SK-N-SH (cell line): ENCODE measurements around the gene MRPL27. TPM values are rescaled to one million over a fixed set of nuclear protein-coding genes. Genes with fewer than 3 reads are reported as not detected.
A peak's percentile ranks its signal among the peaks of the same experiment; 100 is the strongest.

Experiments
- CTCF ChIA-PET: fragments of 300-600, 350-600 bp; formaldehyde crosslinking; extraction: SDS; loops from one replicate; lab custom pipeline; 2021; lab: Yijun Ruan, JAX
- POLR2A ChIA-PET: fragments of 350-600 bp; sonication (Branson Sonifier 250); formaldehyde crosslinking; extraction: SDS; loops from one replicate; lab custom pipeline; 2020; ENCODE audit warnings: antibody characterized with exemption, inconsistent platforms; lab: Yijun Ruan, JAX
- DNase-seq: peaks from one replicate; pipeline ENCODE4 v3.0.0; 2012
- H2AFZ ChIP-seq: fragments of 200-600 bp; sonication (generic); 2 replicates; pipeline ENCODE4 v1.8.1; 2016; ENCODE audit warnings: antibody characterized with exemption, mild to moderate bottlenecking, low read depth
- H3F3A ChIP-seq: fragments of 200-600 bp; sonication (generic); replicated peaks from 2 replicates; pipeline ENCODE3; 2016; ENCODE audit warnings: antibody characterized with exemption, mild to moderate bottlenecking; ENCODE audit not compliant: insufficient read depth
- H3K27ac ChIP-seq, 2 experiments: fragments of 200-500 bp in 1 of 2; fragments of 200-600 bp in 1 of 2; sonication (Bioruptor generic) in 1 of 2; sonication (generic), shearing (Covaris generic) in 1 of 2; 2 replicates each; pipeline versions ENCODE4 v1.5.1 to v1.6.1; 2014 to 2016; ENCODE audit warnings: low read depth in 2 of 2, inconsistent platforms in 1 of 2, low read length in 1 of 2, mild to moderate bottlenecking in 1 of 2, mixed read lengths in 1 of 2
- H3K27me3 ChIP-seq: fragments of 200-600 bp; sonication (generic), shearing (Covaris generic); 2 replicates; pipeline ENCODE4 v1.6.1; 2016; ENCODE audit warnings: mixed run types; ENCODE audit not compliant: insufficient read depth
- H3K36me3 ChIP-seq, 2 experiments: fragments of 200-500 bp in 1 of 2; fragments of 200-600 bp in 1 of 2; sonication (Bioruptor generic) in 1 of 2; sonication (generic) in 1 of 2; replicated peaks in 1 of 2; 2 replicates each; pipeline versions ENCODE3 to v1.5.1; 2014 to 2016; ENCODE audit warnings: low read length in 1 of 2, mild to moderate bottlenecking in 1 of 2; ENCODE audit not compliant: insufficient read depth in 2 of 2, control insufficient read depth in 1 of 2
- H3K4me1 ChIP-seq, 2 experiments: fragments of 200-500 bp in 1 of 2; fragments of 200-600 bp in 1 of 2; sonication (Bioruptor generic) in 1 of 2; sonication (generic), shearing (Covaris generic) in 1 of 2; 2 replicates each; pipeline versions ENCODE4 v1.5.1 to v1.6.1; 2014 to 2016; ENCODE audit warnings: low read depth in 1 of 2, low read length in 1 of 2, mixed run types in 1 of 2; ENCODE audit not compliant: insufficient read depth in 2 of 2, control insufficient read depth in 1 of 2
- H3K4me2 ChIP-seq: fragments of 200-600 bp; sonication (generic), shearing (Covaris generic); 2 replicates; pipeline ENCODE4 v1.6.1; 2017; ENCODE audit warnings: mixed run types
- H3K4me3 ChIP-seq, 2 experiments: fragments of 200-500 bp in 1 of 2; fragments of 200-600 bp in 1 of 2; sonication (Bioruptor generic) in 1 of 2; sonication (generic), shearing (Covaris generic) in 1 of 2; 2 replicates each; pipeline versions ENCODE4 v1.5.1 to v1.8.1; 2014 to 2016; ENCODE audit warnings: low read depth in 2 of 2, inconsistent platforms in 1 of 2, low read length in 1 of 2, mild to moderate bottlenecking in 1 of 2, mixed read lengths in 1 of 2, moderate library complexity in 1 of 2
- H3K79me2 ChIP-seq: fragments of 200-600 bp; sonication (generic); 2 replicates; pipeline ENCODE4 v1.8.1; 2017; ENCODE audit warnings: mild to moderate bottlenecking; ENCODE audit not compliant: insufficient read depth
- H3K9ac ChIP-seq: fragments of 200-600 bp; sonication (generic); 2 replicates; pipeline ENCODE4 v1.6.1; 2017; ENCODE audit warnings: mixed run types
- H3K9me2 ChIP-seq: fragments of 200-600 bp; sonication (generic); 2 replicates; pipeline ENCODE4 v1.6.1; 2017; ENCODE audit warnings: mixed run types
- H3K9me3 ChIP-seq: fragments of 200-600 bp; sonication (generic); 2 replicates; pipeline ENCODE4 v1.6.1; 2017; ENCODE audit warnings: mixed run types, mild to moderate bottlenecking, moderate library complexity
- H4K20me1 ChIP-seq: fragments of 200-600 bp; sonication (generic); 2 replicates; pipeline ENCODE4 v1.6.1; 2017; ENCODE audit warnings: mild to moderate bottlenecking, mixed run types; ENCODE audit not compliant: insufficient read depth
- CHD2 ChIP-seq: fragments of 150-350 bp; IDR thresholded peaks from 2 replicates; pipeline ENCODE4 v1.6.1; 2018; ENCODE audit warnings: low read length; ENCODE audit not compliant: partially characterized antibody
- EP300 ChIP-seq, 2 experiments: IDR thresholded peaks; 2 replicates each; pipeline versions ENCODE4 v1.4.0 to v1.6.1; 2012; ENCODE audit warnings: borderline replicate concordance in 1 of 2, low read depth in 1 of 2, low read length in 1 of 2
- EZH2phosphoT487 ChIP-seq: fragments of 200-600 bp; sonication (generic); IDR thresholded peaks from 2 replicates; pipeline ENCODE4 v1.6.1; 2017; ENCODE audit warnings: low read depth, mixed run types, mild to moderate bottlenecking, antibody characterized with exemption, moderate library complexity, borderline replicate concordance
- FOSL2 ChIP-seq: IDR thresholded peaks from 2 replicates; pipeline ENCODE4 v1.4.0; 2012; ENCODE audit warnings: low read depth, mild to moderate bottlenecking, moderate library complexity, borderline replicate concordance
- FOXJ3 ChIP-seq: sonication (generic); formaldehyde crosslinking; IDR thresholded peaks from 2 replicates; pipeline ENCODE4 v1.5.1; 2020; ENCODE audit warnings: mild to moderate bottlenecking, missing genetic modification reagents
- GABPA ChIP-seq: IDR thresholded peaks from 2 replicates; pipeline ENCODE4 v1.4.0; 2012; ENCODE audit warnings: low read depth, mild to moderate bottlenecking
- GATA2 ChIP-seq: sonication (generic); formaldehyde crosslinking; IDR thresholded peaks from 2 replicates; pipeline ENCODE4 v1.5.0; 2020; ENCODE audit warnings: mild to moderate bottlenecking, missing genetic modification reagents
- IRF3 ChIP-seq: fragments of 150-350 bp; IDR thresholded peaks from 2 replicates; pipeline ENCODE4 v1.6.1; 2016; ENCODE audit warnings: mild to moderate bottlenecking, low read depth, low read length
- JUND ChIP-seq: IDR thresholded peaks from 2 replicates; pipeline ENCODE4 v1.4.0; 2012
- MAX ChIP-seq: IDR thresholded peaks from 2 replicates; pipeline ENCODE4 v1.4.0; 2012; ENCODE audit warnings: low read depth
- MEF2A ChIP-seq: IDR thresholded peaks from 2 replicates; pipeline ENCODE4 v1.4.0; 2012; ENCODE audit warnings: low read depth, borderline replicate concordance
- MXI1 ChIP-seq: IDR thresholded peaks from 2 replicates; pipeline ENCODE4 v1.6.1; 2012; ENCODE audit warnings: mild to moderate bottlenecking, low read depth, low read length, improper control_type of control experiment
- NFIC ChIP-seq: IDR thresholded peaks from 2 replicates; pipeline ENCODE4 v1.4.0; 2012; ENCODE audit warnings: borderline replicate concordance
- NRF1 ChIP-seq: IDR thresholded peaks from 2 replicates; pipeline ENCODE4 v1.6.1; 2012; ENCODE audit warnings: low read depth, mild to moderate bottlenecking, low read length
- POLR2AphosphoS5 ChIP-seq: IDR thresholded peaks from 2 replicates; pipeline ENCODE4 v1.6.1; 2012; ENCODE audit warnings: low read depth, low read length
- RAD21 ChIP-seq: IDR thresholded peaks from 2 replicates; pipeline ENCODE4 v1.6.1; 2012; ENCODE audit warnings: mild to moderate bottlenecking, low read length
- RCOR1 ChIP-seq: fragments of 150-350 bp; IDR thresholded peaks from 2 replicates; pipeline ENCODE4 v1.6.1; 2017; ENCODE audit warnings: antibody characterized with exemption, low read length
- REST ChIP-seq: IDR thresholded peaks from 2 replicates; pipeline ENCODE4 v1.6.1; 2012; ENCODE audit warnings: mild to moderate bottlenecking, low read depth, low read length, moderate library complexity
- RXRA ChIP-seq: IDR thresholded peaks from 2 replicates; pipeline ENCODE4 v1.4.0; 2012; ENCODE audit warnings: low read depth, mild to moderate bottlenecking, borderline replicate concordance
- SMC3 ChIP-seq: IDR thresholded peaks from 2 replicates; pipeline ENCODE4 v1.6.1; 2012; ENCODE audit warnings: low read depth, low read length, improper control_type of control experiment
- TCF12 ChIP-seq: IDR thresholded peaks from 2 replicates; pipeline ENCODE4 v1.4.0; 2012
- TEAD4 ChIP-seq: IDR thresholded peaks from 2 replicates; pipeline ENCODE4 v1.4.0; 2012; ENCODE audit warnings: mild to moderate bottlenecking, borderline replicate concordance; ENCODE audit not compliant: insufficient read depth
- USF1 ChIP-seq: IDR thresholded peaks from 2 replicates; pipeline ENCODE4 v1.4.0; 2012; ENCODE audit warnings: low read depth, borderline replicate concordance
- USF2 ChIP-seq: fragments of 150-350 bp; IDR thresholded peaks from 2 replicates; pipeline ENCODE4 v1.6.1; 2017; ENCODE audit warnings: antibody characterized with exemption, low read length, low read depth, borderline replicate concordance
- YY1 ChIP-seq: IDR thresholded peaks from 2 replicates; pipeline ENCODE4 v1.4.0; 2012; ENCODE audit warnings: low read depth, mild to moderate bottlenecking
- WGBS: methylation state at CpG from one replicate; pipeline ENCODE4 v1.1.6; 2017; ENCODE audit warnings: low lambda C conversion rate; 5-methylcytosine and 5-hydroxymethylcytosine counted together
- polyA plus RNA-seq, 3 experiments: library from polyadenylated mRNA; depleted of rRNA; stranded (reverse); fragments of >200 nt; gene quantifications; 2 replicates each; pipeline ENCODE4 v1.2.3, GENCODE V29; 2012

Gene MRPL27
- polyA plus RNA-seq, 1 of the 3 experiments (the other 2 are of a cell fraction) = 266 TPM

GRCh38 chr17:50397111-50397918, 24.3 kb upstream of the MRPL27 start, which contains the start of gene LRRC59:
Gene LRRC59, minus strand, starts transcription at chr17:50397523. Its CDS starts 206 bp downstream, at chr17:50397317.
- peak within 1 kb of the TSS; percentile 97 for H3K4me2 ChIP-seq
- H3F3A ChIP-seq = no peaks in the 10 kb centered on the region
- H3K9ac ChIP-seq = peak within 1 kb of the TSS; percentile 99
- H3K9me3 ChIP-seq = no peaks in the 10 kb centered on the region
- no peaks in the 10 kb centered on the region for H3K9me2 ChIP-seq
- H2AFZ ChIP-seq = peak within 1 kb of the TSS; percentile 60; the same call in 1 of the 2 replicates
- H3K79me2 ChIP-seq = peaks cover 50% of the 10 kb centered on the region
- peaks cover 38% of the 10 kb centered on the region for H4K20me1 ChIP-seq
- peak within 1 kb of the TSS; percentile 74 to 83 for H3K27ac ChIP-seq
- ChIA-PET CTCF (interaction anchor here (0.6 to 4.6 kb wide), 54 partner anchors 9 to 637 kb away, joined by 3 to 80 read pairs (median 6); partner anchors contain the start of genes ACSF2, COL1A1, EME1 and MRPL27), POLR2A (interaction anchor here (0.8 to 2.6 kb wide), 10 partner anchors 8 to 82 kb away, joined by 3 to 12 read pairs (median 4); partner anchors contain the start of gene ACSF2)
- H3K4me1 ChIP-seq = peaks cover 10 to 23% of the 10 kb centered on the region in 2 experiments
- WGBS = under 1% methylated on average over 57 of the region's 70 CpGs
- H3K4me3 ChIP-seq = peak within 1 kb of the TSS; percentile 91 to 99
- peaks cover 29 to 35% of the 10 kb centered on the region in 2 experiments for H3K36me3 ChIP-seq
- DNase-seq = peak; percentile 99
- H3K27me3 ChIP-seq = no peaks in the 10 kb centered on the region; the same call in 1 of the 2 replicates
- TF ChIP-seq GATA2 = no peak; the same call in 1 of the 2 replicates
- no peak for TF ChIP-seq MEF2A
- peak; percentile 86 for TF ChIP-seq GABPA
- TF ChIP-seq TCF12 = no peak
- peak; percentile 96 for TF ChIP-seq CHD2
- no peak; the same call in 1 of the 2 replicates for TF ChIP-seq TEAD4
- peak; percentile 89; the same call in 1 of the 2 replicates for TF ChIP-seq FOXJ3 (CRISPR knock-in tag)
- TF ChIP-seq IRF3 = no peak
- no peak for TF ChIP-seq USF1
- peak; percentile 60 for TF ChIP-seq REST
- TF ChIP-seq FOSL2 = peak; percentile 58; the same call in 1 of the 2 replicates
- TF ChIP-seq NRF1 = no peak
- peak; percentile 96 for TF ChIP-seq POLR2AphosphoS5
- TF ChIP-seq JUND = no peak
- TF ChIP-seq USF2 = 0 out of 2 replicates have a peak, but pooled peaks have one; percentile 27
- no peak for TF ChIP-seq EP300 (IDR thresholded peaks at IDR 0.05; ENCODE audit: borderline replicate concordance in 1 of 2, low read depth in 1 of 2, low read length in 1 of 2)
- TF ChIP-seq RCOR1 = peak; percentile 89
- peak; percentile 81 for TF ChIP-seq MXI1
- TF ChIP-seq RXRA = no peak
- TF ChIP-seq MAX = peak; percentile 94
- peak; percentile 42; the same call in 1 of the 2 replicates for TF ChIP-seq RAD21
- TF ChIP-seq EZH2phosphoT487 = no peak
- no peak; the same call in 1 of the 2 replicates for TF ChIP-seq YY1
- TF ChIP-seq NFIC = no peak
- peak; percentile 46 for TF ChIP-seq SMC3
